Transverse colon (tissue), 4 donors: ENCODE measurements around the gene WDR47.

ENCODE experiments used
- CTCF ChIP-seq, 5 experiments: fragments of 200-600 bp in 3 of 5; fragments of 450-650 bp in 2 of 5; sonication (generic) in 3 of 5; IDR thresholded peaks; 1 replicate in 2 of 5; 2 replicates in 3 of 5; pipeline ENCODE4 v1.5.1; 2016 to 2017; ENCODE audit warnings: antibody characterized with exemption in 5 of 5, inconsistent platforms in 3 of 5, mild to moderate bottlenecking in 2 of 5, moderate library complexity in 1 of 5
- EP300 ChIP-seq: sonication (generic); formaldehyde crosslinking; IDR thresholded peaks from one replicate; pipeline ENCODE4 v1.6.1; 2017; ENCODE audit warnings: antibody characterized with exemption, low read depth
- POLR2A ChIP-seq: fragments of 450-650 bp; IDR thresholded peaks from one replicate; pipeline ENCODE4 v1.6.1; 2016; ENCODE audit warnings: antibody characterized with exemption, mild to moderate bottlenecking, moderate library complexity
- POLR2AphosphoS5 ChIP-seq, 3 donors: sonication (generic); formaldehyde crosslinking; IDR thresholded peaks; one replicate each; pipeline ENCODE4 v1.6.1; 2016; ENCODE audit warnings: antibody characterized with exemption in 3 of 3

- no peak for TF ChIP-seq CTCF (IDR thresholded peaks at IDR 0.05)
- TF ChIP-seq POLR2A = no peak
- no peak for TF ChIP-seq EP300
- no peak for TF ChIP-seq POLR2AphosphoS5 (IDR thresholded peaks at IDR 0.05)
These were observed 16.2 kb downstream of the WDR47 start for GRCh38 chr1:109025694-109026093.
